Measurements from ENCODE around the gene ENPP5. TPM values are rescaled to one million over a fixed set of nuclear protein-coding genes. Genes with fewer than 3 reads are reported as not detected.

The ENPP5 gene
- total RNA-seq, 1 donor from 2014 or later = 23.7 TPM

DNA sequence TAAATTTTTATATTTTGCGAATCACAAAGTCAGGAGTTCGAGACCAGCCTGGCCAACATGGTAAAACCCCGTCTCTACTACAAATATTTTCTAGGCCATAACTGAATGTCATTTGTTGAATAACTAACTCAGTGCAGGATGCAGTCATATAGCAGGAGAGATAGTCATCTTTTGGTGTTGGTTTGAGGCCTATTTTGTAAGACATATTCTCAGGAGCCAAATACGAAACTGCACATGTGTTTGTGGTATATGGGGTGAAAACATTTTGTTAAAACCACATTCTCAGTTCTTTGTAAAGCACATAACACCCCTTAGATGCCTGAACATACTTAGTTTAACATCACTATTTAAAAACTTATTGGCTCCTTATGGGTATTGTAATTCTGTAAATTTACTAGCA lies 4.7 kb upstream of the ENPP5 start:
- Histone ChIP-seq H3K4me2 (no peak overlapping the region), H3K9me3 (ENCODE audit: low read depth) (no peaks in the 10 kb centered on the region), H3K27ac (no peak overlapping the region), H2AFZ (replicated peaks) (no peak overlapping the region), H3K36me3 (no peaks in the 10 kb centered on the region), H4K20me1 (ENCODE audit: low read depth) (no peaks in the 10 kb centered on the region), H3K9ac (no peak overlapping the region), H3F3A (ENCODE audit: low read depth) (no peaks in the 10 kb centered on the region), H3K4me1 (peaks cover 3% of the 10 kb centered on the region), H3K27me3 (no peaks in the 10 kb centered on the region), H3K4me3 (no peak overlapping the region), H3K79me2 (ENCODE audit: low read depth) (no peaks in the 10 kb centered on the region)
- no peaks in the 10 kb centered on the region for H3K4me1 Mint-ChIP-seq
- H3K9me3 Mint-ChIP-seq = no peaks in the 10 kb centered on the region
- H3K27ac Mint-ChIP-seq = no peak overlapping the region
- no peaks in the 10 kb centered on the region for H3K36me3 Mint-ChIP-seq
- H3K4me3 Mint-ChIP-seq = no peak overlapping the region
- DNase-seq (ENCODE audit: low spot score) = no peak
- peaks cover 4% of the 10 kb centered on the region for H3K27me3 Mint-ChIP-seq (ENCODE audit: insufficient read depth, low read depth)
- TF ChIP-seq EZH2 (IDR thresholded peaks at IDR 0.05) = no peak
- TF ChIP-seq, protein P1, sequence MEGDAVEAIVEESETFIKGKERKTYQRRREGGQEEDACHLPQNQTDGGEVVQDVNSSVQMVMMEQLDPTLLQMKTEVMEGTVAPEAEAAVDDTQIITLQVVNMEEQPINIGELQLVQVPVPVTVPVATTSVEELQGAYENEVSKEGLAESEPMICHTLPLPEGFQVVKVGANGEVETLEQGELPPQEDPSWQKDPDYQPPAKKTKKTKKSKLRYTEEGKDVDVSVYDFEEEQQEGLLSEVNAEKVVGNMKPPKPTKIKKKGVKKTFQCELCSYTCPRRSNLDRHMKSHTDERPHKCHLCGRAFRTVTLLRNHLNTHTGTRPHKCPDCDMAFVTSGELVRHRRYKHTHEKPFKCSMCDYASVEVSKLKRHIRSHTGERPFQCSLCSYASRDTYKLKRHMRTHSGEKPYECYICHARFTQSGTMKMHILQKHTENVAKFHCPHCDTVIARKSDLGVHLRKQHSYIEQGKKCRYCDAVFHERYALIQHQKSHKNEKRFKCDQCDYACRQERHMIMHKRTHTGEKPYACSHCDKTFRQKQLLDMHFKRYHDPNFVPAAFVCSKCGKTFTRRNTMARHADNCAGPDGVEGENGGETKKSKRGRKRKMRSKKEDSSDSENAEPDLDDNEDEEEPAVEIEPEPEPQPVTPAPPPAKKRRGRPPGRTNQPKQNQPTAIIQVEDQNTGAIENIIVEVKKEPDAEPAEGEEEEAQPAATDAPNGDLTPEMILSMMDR (IDR thresholded peaks at IDR 0.05) = no peak
- no peak for TF ChIP-seq EZH2phosphoT487 (IDR thresholded peaks at IDR 0.05)

DNA sequence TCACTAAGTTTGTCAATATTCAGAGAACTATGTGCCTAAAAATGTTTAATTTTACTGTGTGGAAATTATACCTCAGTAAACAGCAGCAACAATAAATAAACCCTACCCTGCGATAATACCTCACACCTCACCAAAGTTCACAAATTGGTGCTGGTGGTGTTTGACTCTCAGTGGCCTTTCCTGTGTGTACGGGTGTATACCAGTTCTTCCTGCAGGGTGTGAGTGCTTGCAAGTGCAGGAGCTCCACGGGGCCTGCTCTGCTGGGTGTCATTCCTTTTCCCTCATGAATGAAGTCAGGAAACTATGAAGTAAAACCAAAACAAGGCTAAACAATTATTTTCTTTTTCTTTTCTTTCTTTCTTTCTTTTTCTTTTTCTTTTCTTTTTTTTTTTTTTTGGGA lies 4.1 kb upstream of the ENPP5 start:
- H3K79me2 ChIP-seq (ENCODE audit: low read depth) = peaks cover 4% of the 10 kb centered on the region
- DNase-seq (ENCODE audit: low spot score) = no peak
- no peaks in the 10 kb centered on the region for H3F3A ChIP-seq (ENCODE audit: low read depth)
- no peak overlapping the region for H3K4me3 Mint-ChIP-seq
- no peak overlapping the region for H3K27ac ChIP-seq
- no peaks in the 10 kb centered on the region for H4K20me1 ChIP-seq (ENCODE audit: low read depth)
- H3K36me3 ChIP-seq = no peaks in the 10 kb centered on the region
- no peaks in the 10 kb centered on the region for H3K36me3 Mint-ChIP-seq
- peaks cover 2% of the 10 kb centered on the region for H3K4me1 Mint-ChIP-seq
- H3K4me1 ChIP-seq = peaks cover 3% of the 10 kb centered on the region
- H3K4me2 ChIP-seq = no peak overlapping the region
- peaks cover 4% of the 10 kb centered on the region for H3K27me3 Mint-ChIP-seq (ENCODE audit: insufficient read depth, low read depth)
- TF ChIP-seq, protein P1 (IDR thresholded peaks at IDR 0.05) = no peak
- no peak for TF ChIP-seq EZH2 (IDR thresholded peaks at IDR 0.05)
- no peak for TF ChIP-seq EZH2phosphoT487 (IDR thresholded peaks at IDR 0.05)
- no peak overlapping the region for H3K4me3 ChIP-seq
- no peaks in the 10 kb centered on the region for H3K9me3 ChIP-seq (ENCODE audit: low read depth)
- H2AFZ ChIP-seq (replicated peaks) = no peak overlapping the region
- H3K9me3 Mint-ChIP-seq = no peaks in the 10 kb centered on the region
- H3K27me3 ChIP-seq = no peaks in the 10 kb centered on the region
- H3K27ac Mint-ChIP-seq = no peak overlapping the region
- H3K9ac ChIP-seq = no peak overlapping the region

DNA sequence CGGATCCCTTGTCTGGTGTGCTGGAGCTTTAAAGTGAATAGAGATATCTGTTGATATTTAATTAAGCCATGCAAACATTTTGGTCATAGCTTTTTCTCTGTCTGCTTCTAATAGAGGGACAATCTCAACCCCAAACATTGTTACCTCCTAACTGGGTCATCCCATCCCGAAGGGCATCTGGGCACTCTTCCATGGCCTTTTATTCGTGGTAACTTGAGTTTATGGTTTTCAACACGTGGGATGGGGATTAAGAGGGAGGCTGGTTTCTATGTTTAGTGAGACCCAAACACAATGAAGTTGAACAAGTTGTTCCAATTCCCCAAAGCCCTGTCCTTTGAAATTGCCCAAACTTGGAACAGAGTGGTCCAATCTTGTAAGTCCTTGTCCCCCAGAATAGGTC lies 1.4 kb upstream of the ENPP5 start:
- Mint-ChIP-seq H3K27ac (no peak overlapping the region), H3K4me3 (peak overlapping the region; percentile 19), H3K4me1 (peaks cover 3% of the 10 kb centered on the region), H3K27me3 (ENCODE audit: insufficient read depth, low read depth) (no peaks in the 10 kb centered on the region), H3K36me3 (no peaks in the 10 kb centered on the region), H3K9me3 (no peaks in the 10 kb centered on the region)
- Histone ChIP-seq H3K4me3 (no peak overlapping the region), H3K4me1 (peaks cover 3% of the 10 kb centered on the region), H2AFZ (replicated peaks) (no peak overlapping the region), H3K27me3 (no peaks in the 10 kb centered on the region), H3K9me3 (ENCODE audit: low read depth) (no peaks in the 10 kb centered on the region), H3K4me2 (no peak overlapping the region), H3K9ac (no peak overlapping the region), H3K27ac (no peak overlapping the region), H3F3A (ENCODE audit: low read depth) (no peaks in the 10 kb centered on the region), H3K79me2 (ENCODE audit: low read depth) (peaks cover 10% of the 10 kb centered on the region), H3K36me3 (no peaks in the 10 kb centered on the region), H4K20me1 (ENCODE audit: low read depth) (no peaks in the 10 kb centered on the region)
- TF ChIP-seq, protein P1 (IDR thresholded peaks at IDR 0.05) = no peak
- TF ChIP-seq EZH2phosphoT487 (IDR thresholded peaks at IDR 0.05) (no peak), EZH2 (IDR thresholded peaks at IDR 0.05) (no peak)
- DNase-seq (ENCODE audit: low spot score) = no peak
